ENCODE results near the gene HSFX1. TPM values are rescaled to one million over a fixed set of nuclear protein-coding genes. Genes with fewer than 3 reads are reported as not detected.

Gene HSFX1
- total and polyA plus RNA-seq, 5 experiments from 2014 or later: 0.11 to 1.4 (median 0.44) TPM; not detected in 1

Other genes starting within 250 kb of the HSFX1 start
- gene EOLA1, start 233.1 kb upstream of the HSFX1 start, total RNA-seq: 10 to 100 TPM; 22.1 to 23.3 TPM
- gene EOLA1, start 233.1 kb upstream of the HSFX1 start, polyA plus RNA-seq: 10 to 100 TPM; 24.4 to 35.3 (median 25.0) TPM
- gene HSFX3, start 224.1 kb upstream of the HSFX1 start, total RNA-seq: not detected
- gene HSFX3, start 224.1 kb upstream of the HSFX1 start, polyA plus RNA-seq: not detected
- not detected for gene MAGEA9B, start 186.6 kb upstream of the HSFX1 start, total RNA-seq
- not detected for gene MAGEA9B, start 186.6 kb upstream of the HSFX1 start, polyA plus RNA-seq
- gene HSFX2, start 178.8 kb upstream of the HSFX1 start, total RNA-seq: 1 to 10 TPM; 1.2 to 2.1 TPM
- gene HSFX2, start 178.8 kb upstream of the HSFX1 start, polyA plus RNA-seq: under 1 TPM in 1 of 3 donors, not detected in 2; 0.18 TPM
- 10 to 100 TPM; 22.2 to 23.1 TPM for gene TMEM185A, start 142.3 kb upstream of the HSFX1 start, total RNA-seq
- 10 to 100 TPM; 15.0 to 22.1 (median 16.1) TPM for gene TMEM185A, start 142.3 kb upstream of the HSFX1 start, polyA plus RNA-seq
- gene MAGEA11, start 62.0 kb upstream of the HSFX1 start, total RNA-seq: not detected
- gene MAGEA11, start 62.0 kb upstream of the HSFX1 start, polyA plus RNA-seq: not detected
- gene MAGEA9, start 7.9 kb downstream of the HSFX1 start, total RNA-seq: not detected
- gene MAGEA9, start 7.9 kb downstream of the HSFX1 start, polyA plus RNA-seq: not detected
- not detected for gene MAGEA8, start 107.1 kb downstream of the HSFX1 start, total RNA-seq
- not detected for gene MAGEA8, start 107.1 kb downstream of the HSFX1 start, polyA plus RNA-seq
- gene HSFX4, start 155.5 kb downstream of the HSFX1 start, total RNA-seq: not detected
- not detected for gene HSFX4, start 155.5 kb downstream of the HSFX1 start, polyA plus RNA-seq
- 10 to 100 TPM; 39.9 to 47.1 TPM for gene EOLA2, start 164.4 kb downstream of the HSFX1 start, total RNA-seq
- gene EOLA2, start 164.4 kb downstream of the HSFX1 start, polyA plus RNA-seq: 10 to 100 TPM; 25.7 to 42.4 (median 26.5) TPM

All from naive thymus-derived CD8-positive, alpha-beta T cell (primary cell).